BLaER1 (cell line): ENCODE results near the gene TBC1D1.

Source experiments
- H3K27ac ChIP-seq: shearing (Covaris generic); formaldehyde crosslinking; 2 replicates; pipeline ENCODE4 v1.8.1; 2022
- H3K27me3 ChIP-seq: shearing (Covaris generic); formaldehyde crosslinking; 2 replicates; pipeline ENCODE4 v1.8.1; 2022
- H3K36me3 ChIP-seq: shearing (Covaris generic); formaldehyde crosslinking; 2 replicates; pipeline ENCODE4 v1.8.1; 2022
- H3K4me1 ChIP-seq: shearing (Covaris generic); formaldehyde crosslinking; 2 replicates; pipeline ENCODE4 v1.8.1; 2022
- H3K4me2 ChIP-seq: shearing (Covaris generic); formaldehyde crosslinking; 2 replicates; pipeline ENCODE4 v1.8.1; 2022
- H3K4me3 ChIP-seq: shearing (Covaris generic); formaldehyde crosslinking; 2 replicates; pipeline ENCODE4 v1.8.1; 2022
- H3K9ac ChIP-seq: shearing (Covaris generic); formaldehyde crosslinking; 2 replicates; pipeline ENCODE4 v1.8.1; 2022
- H3K9me3 ChIP-seq: shearing (Covaris generic); formaldehyde crosslinking; 2 replicates; pipeline ENCODE4 v1.8.1; 2022
- H4K20me1 ChIP-seq: shearing (Covaris generic); formaldehyde crosslinking; 2 replicates; pipeline ENCODE4 v1.8.1; 2022
- Cebpa-rat ChIP-seq: shearing (Covaris generic); IDR thresholded peaks from 2 replicates; pipeline ENCODE4 v1.8.1; 2022

The TBC1D1 gene

GRCh38 chr4:38100474-38101255, 209.8 kb downstream of the TBC1D1 start:
- H3K36me3 ChIP-seq: peaks cover 93% of the 10 kb centered on the region
- no peaks in the 10 kb centered on the region for H3K9me3 ChIP-seq
- H4K20me1 ChIP-seq: no peaks in the 10 kb centered on the region
- no peak overlapping the region for H3K4me2 ChIP-seq
- no peak overlapping the region for H3K9ac ChIP-seq
- no peak overlapping the region for H3K27ac ChIP-seq
- H3K4me3 ChIP-seq: no peak overlapping the region
- H3K4me1 ChIP-seq: no peaks in the 10 kb centered on the region
- no peak for TF ChIP-seq Cebpa-rat
- H3K27me3 ChIP-seq: no peaks in the 10 kb centered on the region

- Histone ChIP-seq H3K27ac (no peak overlapping the region), H3K9me3 (no peaks in the 10 kb centered on the region), H3K4me2 (no peak overlapping the region), H3K4me1 (no peaks in the 10 kb centered on the region), H3K9ac (no peak overlapping the region), H3K36me3 (peaks cover 93% of the 10 kb centered on the region), H3K4me3 (no peak overlapping the region), H3K27me3 (no peaks in the 10 kb centered on the region), H4K20me1 (no peaks in the 10 kb centered on the region)
- TF ChIP-seq Cebpa-rat: no peak
Measured at GRCh38 chr4:38101563-38101962, 210.7 kb downstream of the TBC1D1 start.

GRCh38 chr4:38102957-38103588, 212.2 kb downstream of the TBC1D1 start:
- Histone ChIP-seq H3K9me3 (no peaks in the 10 kb centered on the region), H3K27me3 (no peaks in the 10 kb centered on the region), H3K36me3 (peaks cover 95% of the 10 kb centered on the region), H3K4me2 (no peak overlapping the region), H3K4me3 (no peak overlapping the region), H4K20me1 (no peaks in the 10 kb centered on the region), H3K4me1 (0 out of 2 replicates have a peak, but pooled peaks cover 5% of the 10 kb centered on the region), H3K27ac (no peak overlapping the region), H3K9ac (no peak overlapping the region)
- TF ChIP-seq Cebpa-rat: no peak

GRCh38 chr4:38105475-38106220, 214.8 kb downstream of the TBC1D1 start:
- Histone ChIP-seq H3K4me1 (0 out of 2 replicates have a peak, but pooled peaks cover 5% of the 10 kb centered on the region), H3K27me3 (no peaks in the 10 kb centered on the region), H3K9me3 (no peaks in the 10 kb centered on the region), H4K20me1 (no peaks in the 10 kb centered on the region), H3K27ac (no peak overlapping the region), H3K9ac (no peak overlapping the region), H3K4me3 (no peak overlapping the region), H3K36me3 (peaks cover 95% of the 10 kb centered on the region), H3K4me2 (no peak overlapping the region)
- TF ChIP-seq Cebpa-rat: no peak

GRCh38 chr4:38106311-38106710, 215.4 kb downstream of the TBC1D1 start:
- no peak overlapping the region for H3K27ac ChIP-seq
- no peaks in the 10 kb centered on the region for H3K27me3 ChIP-seq
- no peak for TF ChIP-seq Cebpa-rat
- no peak overlapping the region for H3K4me2 ChIP-seq
- H3K36me3 ChIP-seq: peaks cover 93% of the 10 kb centered on the region
- no peak overlapping the region for H3K9ac ChIP-seq
- H3K9me3 ChIP-seq: no peaks in the 10 kb centered on the region
- H3K4me1 ChIP-seq: 0 out of 2 replicates have a peak, but pooled peaks cover 5% of the 10 kb centered on the region
- no peaks in the 10 kb centered on the region for H4K20me1 ChIP-seq
- no peak overlapping the region for H3K4me3 ChIP-seq

- H4K20me1 ChIP-seq: no peaks in the 10 kb centered on the region
- TF ChIP-seq Cebpa-rat: no peak
- no peaks in the 10 kb centered on the region for H3K9me3 ChIP-seq
- H3K27ac ChIP-seq: no peak overlapping the region
- H3K9ac ChIP-seq: no peak overlapping the region
- H3K36me3 ChIP-seq: peaks cover 88% of the 10 kb centered on the region
- no peak overlapping the region for H3K4me2 ChIP-seq
- H3K4me3 ChIP-seq: no peak overlapping the region
- 0 out of 2 replicates have a peak, but pooled peaks cover 5% of the 10 kb centered on the region for H3K4me1 ChIP-seq
- H3K27me3 ChIP-seq: no peaks in the 10 kb centered on the region
Measured at GRCh38 chr4:38106886-38107514, 216.1 kb downstream of the TBC1D1 start.

- Histone ChIP-seq H3K9me3 (no peaks in the 10 kb centered on the region), H4K20me1 (0 out of 2 replicates have a peak, but pooled peaks cover 5% of the 10 kb centered on the region), H3K4me3 (no peak overlapping the region), H3K36me3 (peaks cover 88% of the 10 kb centered on the region), H3K4me2 (no peak overlapping the region), H3K9ac (no peak overlapping the region), H3K27me3 (no peaks in the 10 kb centered on the region), H3K4me1 (0 out of 2 replicates have a peak, but pooled peaks cover 5% of the 10 kb centered on the region), H3K27ac (no peak overlapping the region)
- TF ChIP-seq Cebpa-rat: no peak
Measured at GRCh38 chr4:38107818-38108217, 216.9 kb downstream of the TBC1D1 start.

- no peak for TF ChIP-seq Cebpa-rat
- Histone ChIP-seq H3K27me3 (no peaks in the 10 kb centered on the region), H3K4me1 (0 out of 2 replicates have a peak, but pooled peaks cover 11% of the 10 kb centered on the region), H3K4me2 (no peak overlapping the region), H3K4me3 (no peak overlapping the region), H3K9ac (no peak overlapping the region), H4K20me1 (0 out of 2 replicates have a peak, but pooled peaks cover 5% of the 10 kb centered on the region), H3K36me3 (peaks cover 87% of the 10 kb centered on the region), H3K27ac (no peak overlapping the region), H3K9me3 (no peaks in the 10 kb centered on the region)
Measured at GRCh38 chr4:38109370-38109769, 218.5 kb downstream of the TBC1D1 start.

- H3K36me3 ChIP-seq: peaks cover 87% of the 10 kb centered on the region
- 0 out of 2 replicates have a peak, but pooled peaks cover 12% of the 10 kb centered on the region for H3K4me1 ChIP-seq
- H4K20me1 ChIP-seq: 0 out of 2 replicates have a peak, but pooled peaks cover 5% of the 10 kb centered on the region
- no peak overlapping the region for H3K4me2 ChIP-seq
- no peak overlapping the region for H3K27ac ChIP-seq
- H3K4me3 ChIP-seq: no peak overlapping the region
- no peak overlapping the region for H3K9ac ChIP-seq
- no peaks in the 10 kb centered on the region for H3K9me3 ChIP-seq
- TF ChIP-seq Cebpa-rat: no peak
- H3K27me3 ChIP-seq: no peaks in the 10 kb centered on the region
Measured at GRCh38 chr4:38109896-38110295, 219.0 kb downstream of the TBC1D1 start.
